Measurements from ENCODE around the gene RAB3A. TPM values are rescaled to one million over a fixed set of nuclear protein-coding genes. Genes with fewer than 3 reads are reported as not detected.
A peak's percentile ranks its signal among the peaks of the same experiment; 100 is the strongest.

Gene RAB3A
- total and polyA plus RNA-seq, 9 of the 15 experiments (the other 6 are each of a cell fraction or from before 2014, with no cell fraction given) = 0.17 to 5.1 (median 0.90) TPM; not detected in 1

DNA sequence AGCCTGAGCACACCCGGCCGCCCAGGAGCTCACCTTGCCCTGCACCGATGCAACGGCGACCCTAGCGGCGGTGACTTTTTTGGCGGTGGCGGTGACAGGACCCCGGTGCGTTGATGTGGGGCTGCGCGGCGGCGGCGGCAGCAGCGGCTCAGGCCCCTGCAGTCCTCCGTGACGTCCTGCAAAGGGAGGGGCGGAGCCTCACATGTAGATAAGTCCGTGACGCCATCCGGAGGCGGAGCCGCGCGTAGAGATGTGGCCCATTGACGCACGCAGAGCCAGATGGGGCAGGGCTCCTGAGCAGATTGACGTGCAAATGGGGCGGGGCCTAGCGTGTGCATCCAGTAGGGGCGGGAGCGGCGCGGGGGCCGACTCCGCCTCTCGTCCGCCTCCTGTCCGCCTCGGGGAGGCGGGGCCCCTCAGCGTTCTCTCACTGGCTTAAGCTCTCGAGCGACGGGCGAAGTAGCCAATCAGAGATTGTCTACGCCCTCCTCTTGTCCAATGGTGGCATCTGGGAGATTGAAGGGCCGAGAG lies at the start of gene RAB3A (continued):
- TF ChIP-seq HDAC2 (IDR thresholded peaks at IDR 0.05) (no peak), HMGN3 (IDR thresholded peaks at IDR 0.05; ENCODE audit: borderline replicate concordance, extremely low read depth, insufficient read length, low read depth, low read length) (peak; percentile 39), PCBP2 (IDR thresholded peaks at IDR 0.05; ENCODE audit: low read depth, low read length, poor library complexity, severe bottlenecking) (no peak), PBX2 (CRISPR knock-in tag; IDR thresholded peaks at IDR 0.05; ENCODE audit: low read depth) (peak; percentile 97), PBX2 (tag; conservative IDR thresholded peaks at IDR 0.05; ENCODE audit: low read depth) (peak; percentile 99), PML (IDR thresholded peaks at IDR 0.05; ENCODE audit: low read length) (no peak), DDX20 (tag; IDR thresholded peaks at IDR 0.05; ENCODE audit: low read depth) (no peak), ZNF785 (CRISPR knock-in tag; IDR thresholded peaks at IDR 0.05) (no peak), STAT5B (CRISPR knock-in tag; IDR thresholded peaks at IDR 0.05) (no peak), TAF7 (tag; IDR thresholded peaks at IDR 0.05) (no peak), POLR2G (IDR thresholded peaks at IDR 0.05; ENCODE audit: low read depth, low read length) (peak; percentile 38; the same call in 1 of the 2 replicates), ESRRB (CRISPR knock-in tag; IDR thresholded peaks at IDR 0.05; ENCODE audit: borderline replicate concordance) (no peak), ZNF212 (CRISPR knock-in tag; IDR thresholded peaks at IDR 0.05) (no peak)
- TF ChIP-seq, protein P1, sequence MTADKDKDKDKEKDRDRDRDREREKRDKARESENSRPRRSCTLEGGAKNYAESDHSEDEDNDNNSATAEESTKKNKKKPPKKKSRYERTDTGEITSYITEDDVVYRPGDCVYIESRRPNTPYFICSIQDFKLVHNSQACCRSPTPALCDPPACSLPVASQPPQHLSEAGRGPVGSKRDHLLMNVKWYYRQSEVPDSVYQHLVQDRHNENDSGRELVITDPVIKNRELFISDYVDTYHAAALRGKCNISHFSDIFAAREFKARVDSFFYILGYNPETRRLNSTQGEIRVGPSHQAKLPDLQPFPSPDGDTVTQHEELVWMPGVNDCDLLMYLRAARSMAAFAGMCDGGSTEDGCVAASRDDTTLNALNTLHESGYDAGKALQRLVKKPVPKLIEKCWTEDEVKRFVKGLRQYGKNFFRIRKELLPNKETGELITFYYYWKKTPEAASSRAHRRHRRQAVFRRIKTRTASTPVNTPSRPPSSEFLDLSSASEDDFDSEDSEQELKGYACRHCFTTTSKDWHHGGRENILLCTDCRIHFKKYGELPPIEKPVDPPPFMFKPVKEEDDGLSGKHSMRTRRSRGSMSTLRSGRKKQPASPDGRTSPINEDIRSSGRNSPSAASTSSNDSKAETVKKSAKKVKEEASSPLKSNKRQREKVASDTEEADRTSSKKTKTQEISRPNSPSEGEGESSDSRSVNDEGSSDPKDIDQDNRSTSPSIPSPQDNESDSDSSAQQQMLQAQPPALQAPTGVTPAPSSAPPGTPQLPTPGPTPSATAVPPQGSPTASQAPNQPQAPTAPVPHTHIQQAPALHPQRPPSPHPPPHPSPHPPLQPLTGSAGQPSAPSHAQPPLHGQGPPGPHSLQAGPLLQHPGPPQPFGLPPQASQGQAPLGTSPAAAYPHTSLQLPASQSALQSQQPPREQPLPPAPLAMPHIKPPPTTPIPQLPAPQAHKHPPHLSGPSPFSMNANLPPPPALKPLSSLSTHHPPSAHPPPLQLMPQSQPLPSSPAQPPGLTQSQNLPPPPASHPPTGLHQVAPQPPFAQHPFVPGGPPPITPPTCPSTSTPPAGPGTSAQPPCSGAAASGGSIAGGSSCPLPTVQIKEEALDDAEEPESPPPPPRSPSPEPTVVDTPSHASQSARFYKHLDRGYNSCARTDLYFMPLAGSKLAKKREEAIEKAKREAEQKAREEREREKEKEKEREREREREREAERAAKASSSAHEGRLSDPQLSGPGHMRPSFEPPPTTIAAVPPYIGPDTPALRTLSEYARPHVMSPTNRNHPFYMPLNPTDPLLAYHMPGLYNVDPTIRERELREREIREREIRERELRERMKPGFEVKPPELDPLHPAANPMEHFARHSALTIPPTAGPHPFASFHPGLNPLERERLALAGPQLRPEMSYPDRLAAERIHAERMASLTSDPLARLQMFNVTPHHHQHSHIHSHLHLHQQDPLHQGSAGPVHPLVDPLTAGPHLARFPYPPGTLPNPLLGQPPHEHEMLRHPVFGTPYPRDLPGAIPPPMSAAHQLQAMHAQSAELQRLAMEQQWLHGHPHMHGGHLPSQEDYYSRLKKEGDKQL (CRISPR knock-in tag; IDR thresholded peaks at IDR 0.05; ENCODE audit: borderline replicate concordance) = no peak
